H1 (cell line): ENCODE results near the gene TEX44. TPM values are rescaled to one million over a fixed set of nuclear protein-coding genes. Genes with fewer than 3 reads are reported as not detected.

Source experiments
- CTCF ChIA-PET: fragments of 300-600 bp; sonication (Branson Sonifier 250); formaldehyde crosslinking; loops from one replicate; lab custom pipeline; 2021; ENCODE audit not compliant: partially characterized antibody; lab: Charles Lee
- POLR2A ChIA-PET: fragments of 300-600 bp; sonication (Branson Sonifier 250); formaldehyde crosslinking; loops from one replicate; lab custom pipeline; 2021; ENCODE audit warnings: inconsistent platforms; ENCODE audit not compliant: partially characterized antibody; lab: Charles Lee
- DNase-seq, 2 experiments: peaks; one replicate each; pipeline versions ENCODE4 v3.0.0 to v3.0.0-alpha.2; 2010 to 2022; ENCODE audit warnings: low spot score in 2 of 2, low read depth in 1 of 2, mixed read lengths in 1 of 2
- FAIRE-seq: peaks from 2 replicates; lab custom pipeline; 2011; peaks lifted over from hg19 to GRCh38; lab: Jason Lieb, UNC
- H2AFZ ChIP-seq: 2 replicates; pipeline ENCODE4 v1.8.1; 2012; ENCODE audit warnings: low read length, inconsistent platforms
- H2AK5ac ChIP-seq: 2 replicates; pipeline ENCODE4 v1.6.1; 2013; ENCODE audit warnings: low read depth, low read length
- H2BK120ac ChIP-seq: replicated peaks from 2 replicates; pipeline ENCODE3; 2013; ENCODE audit warnings: low read depth, low read length, inconsistent platforms
- H2BK12ac ChIP-seq: 2 replicates; pipeline ENCODE4 v1.6.1; 2013; ENCODE audit warnings: low read depth, low read length
- H2BK15ac ChIP-seq: 2 replicates; pipeline ENCODE4 v1.6.1; 2013; ENCODE audit warnings: low read length
- H2BK20ac ChIP-seq: 2 replicates; pipeline ENCODE4 v1.6.1; 2013; ENCODE audit warnings: low read length
- H2BK5ac ChIP-seq: 2 replicates; pipeline ENCODE4 v1.6.1; 2013; ENCODE audit warnings: low read depth, low read length
- H3K14ac ChIP-seq: 2 replicates; pipeline ENCODE4 v1.6.1; 2013; ENCODE audit warnings: inconsistent platforms; ENCODE audit not compliant: insufficient read length
- H3K18ac ChIP-seq: 2 replicates; pipeline ENCODE4 v1.6.1; 2013; ENCODE audit warnings: low read length; ENCODE audit errors: extremely low read depth
- H3K23ac ChIP-seq: 2 replicates; pipeline ENCODE4 v1.6.1; 2013; ENCODE audit warnings: inconsistent platforms; ENCODE audit not compliant: insufficient read length
- H3K23me2 ChIP-seq: 2 replicates; pipeline ENCODE4 v1.6.1; 2013; ENCODE audit warnings: low read depth, low read length
- H3K27ac ChIP-seq: 2 replicates; pipeline ENCODE4 v1.6.1; 2011; ENCODE audit warnings: low read depth, low read length, inconsistent platforms
- H3K27me3 ChIP-seq, 4 experiments: replicated peaks in 1 of 4; 1 replicate in 1 of 4; 2 replicates in 3 of 4; pipeline versions ENCODE4 v1.6.1 to v1.8.1; 2011 to 2013; ENCODE audit warnings: low read length in 3 of 4, mild to moderate bottlenecking in 3 of 4, inconsistent platforms in 2 of 4, mixed read lengths in 2 of 4, moderate library complexity in 1 of 4; ENCODE audit not compliant: control insufficient read depth in 3 of 4, insufficient read depth in 3 of 4; ENCODE audit errors: extremely low read depth in 1 of 4
- H3K36me3 ChIP-seq, 4 experiments: 2 replicates each; pipeline versions ENCODE4 v1.6.1 to v1.8.1; 2011 to 2013; ENCODE audit warnings: mild to moderate bottlenecking in 4 of 4, low read length in 3 of 4, moderate library complexity in 2 of 4, control low read depth in 1 of 4, inconsistent platforms in 1 of 4; ENCODE audit not compliant: insufficient read depth in 4 of 4, control insufficient read depth in 2 of 4
- H3K4ac ChIP-seq: replicated peaks from 2 replicates; pipeline ENCODE3; 2013; ENCODE audit warnings: low read length, low read depth, mixed read lengths, inconsistent platforms; ENCODE audit not compliant: insufficient read length
- H3K4me1 ChIP-seq, 4 experiments: replicated peaks in 1 of 4; 1 replicate in 1 of 4; 2 replicates in 3 of 4; pipeline versions ENCODE4 v1.6.1 to v1.8.1; 2011 to 2013; ENCODE audit warnings: low read length in 3 of 4, inconsistent platforms in 2 of 4, mixed read lengths in 1 of 4; ENCODE audit not compliant: insufficient read depth in 4 of 4, control insufficient read depth in 3 of 4
- H3K4me2 ChIP-seq, 2 experiments: 2 replicates each; pipeline versions ENCODE4 v1.6.1 to v1.8.1; 2011 to 2013; ENCODE audit warnings: low read depth in 2 of 2, low read length in 2 of 2, control low read depth in 1 of 2, inconsistent platforms in 1 of 2, mild to moderate bottlenecking in 1 of 2; ENCODE audit not compliant: insufficient read depth in 1 of 2
- H3K4me3 ChIP-seq, 4 experiments: fragments of 200-600, 300-600 bp in 1 of 4; sonication (generic), shearing (Covaris generic), sonication (Bioruptor Twin) in 1 of 4; 2 replicates each; pipeline versions ENCODE4 v1.5.1 to v1.8.1; 2011 to 2016; ENCODE audit warnings: low read length in 4 of 4, low read depth in 3 of 4, control low read depth in 2 of 4, inconsistent platforms in 2 of 4, mild to moderate bottlenecking in 2 of 4, mixed read lengths in 1 of 4, moderate library complexity in 1 of 4; ENCODE audit not compliant: insufficient read depth in 2 of 4; ENCODE audit errors: extremely low read depth in 1 of 4
- H3K56ac ChIP-seq: replicated peaks from 2 replicates; pipeline ENCODE3; 2013; ENCODE audit warnings: low read depth, mild to moderate bottlenecking, mixed read lengths, low read length, inconsistent platforms; ENCODE audit not compliant: insufficient read length
- H3K79me1 ChIP-seq: 2 replicates; pipeline ENCODE4 v1.6.1; 2013; ENCODE audit warnings: low read depth, low read length, control low read depth
- H3K79me2 ChIP-seq, 2 experiments: 2 replicates each; pipeline versions ENCODE4 v1.6.1 to v1.8.1; 2012 to 2013; ENCODE audit warnings: low read length in 2 of 2, mild to moderate bottlenecking in 2 of 2, inconsistent platforms in 1 of 2; ENCODE audit not compliant: insufficient read depth in 2 of 2, control insufficient read depth in 1 of 2
- H3K9ac ChIP-seq, 4 experiments: replicated peaks in 1 of 4; 1 replicate in 1 of 4; 2 replicates in 3 of 4; pipeline versions ENCODE4 v1.6.1 to v1.8.1; 2011 to 2013; ENCODE audit warnings: low read depth in 3 of 4, low read length in 3 of 4, control low read depth in 2 of 4, mild to moderate bottlenecking in 2 of 4, moderate library complexity in 2 of 4, inconsistent platforms in 1 of 4; ENCODE audit errors: extremely low read depth in 1 of 4
- H3K9me3 ChIP-seq, 2 experiments: 2 replicates each; pipeline versions ENCODE4 v1.6.1 to v1.8.1; 2012 to 2013; ENCODE audit warnings: mild to moderate bottlenecking in 2 of 2, moderate library complexity in 2 of 2, control low read depth in 1 of 2, inconsistent platforms in 1 of 2, low read depth in 1 of 2, low read length in 1 of 2, mixed read lengths in 1 of 2; ENCODE audit not compliant: insufficient read depth in 2 of 2
- H4K20me1 ChIP-seq, 2 experiments: replicated peaks in 1 of 2; 2 replicates each; pipeline versions ENCODE3 to v1.8.1; 2011 to 2013; ENCODE audit warnings: inconsistent platforms in 2 of 2, low read length in 2 of 2, mild to moderate bottlenecking in 1 of 2; ENCODE audit not compliant: insufficient read depth in 2 of 2, control insufficient read depth in 1 of 2
- H4K5ac ChIP-seq: 2 replicates; pipeline ENCODE4 v1.6.1; 2013; ENCODE audit warnings: low read length, low read depth, mixed read lengths, inconsistent platforms; ENCODE audit not compliant: insufficient read length
- H4K8ac ChIP-seq: 2 replicates; pipeline ENCODE4 v1.8.0; 2013; ENCODE audit warnings: mild to moderate bottlenecking, moderate library complexity, low read length, inconsistent platforms; ENCODE audit not compliant: insufficient read depth; ENCODE audit errors: extremely low read depth
- H4K91ac ChIP-seq: replicated peaks from 2 replicates; pipeline ENCODE3; 2013; ENCODE audit warnings: low read length, mixed read lengths, inconsistent platforms; ENCODE audit not compliant: insufficient read length
- CHD2 ChIP-seq: IDR thresholded peaks from 2 replicates; pipeline ENCODE4 v1.6.1; 2012; ENCODE audit warnings: low read length, improper control_type of control experiment
- WGBS, 2 experiments: shearing (Covaris generic) in 1 of 2; methylation state at CpG; one replicate each; pipeline versions ENCODE4 v1.1.6 to v1.1.7; 2013 to 2015; ENCODE audit warnings: low lambda C conversion rate in 2 of 2, mixed read lengths in 2 of 2, inconsistent platforms in 1 of 2, low coverage in 1 of 2, missing lambda C conversion rate in 1 of 2; ENCODE audit not compliant: insufficient replicate concordance in 2 of 2, insufficient coverage in 1 of 2, insufficient read length in 1 of 2; ENCODE audit errors: extremely low coverage in 1 of 2, missing lambda C conversion rate in 1 of 2; 5-methylcytosine and 5-hydroxymethylcytosine counted together
- polyA plus RNA-seq, 7 experiments: library from polyadenylated mRNA; depleted of rRNA in 3 of 7; stranded (reverse) in 5 of 7; unstranded in 2 of 7; fragments of >200 nt in 5 of 7; fragments of 200-250 nt in 2 of 7; gene quantifications; 1 replicate in 5 of 7; 2 replicates in 1 of 7; 4 replicates in 1 of 7; pipeline versions ENCODE4 v1.2.1 to v1.2.3, GENCODE V29; 2011 to 2013; ENCODE audit warnings: missing spikeins in 2 of 7, mixed read lengths in 2 of 7
- total RNA-seq: library from RNA; stranded (reverse); fragmentation: NEBNext Ultra II Directional; extraction: Animal tissue kit (Norgen Biotek cat#: 25700); gene quantifications from 2 replicates; pipeline ENCODE4 v1.2.1, GENCODE V29; 2021

TEX44 gene
- total and polyA plus RNA-seq, 2 of the 8 experiments (the other 6 are each of a cell fraction or from before 2014, with no cell fraction given): not detected

GRCh38 chr2:231545105-231545902 lies 47.4 kb upstream of the TEX44 start:
- ChIA-PET CTCF (interaction anchor here (0.8 to 2.3 kb wide), 7 partner anchors 12 to 64 kb away, joined by 3 to 9 read pairs (median 3); partner anchors contain the start of gene NMUR1), POLR2A (no interaction called here)
- no peaks in the 10 kb centered on the region for H3K23me2 ChIP-seq
- no peak overlapping the region for H2BK5ac ChIP-seq
- no peak overlapping the region for H3K18ac ChIP-seq
- no peak overlapping the region for H3K9ac ChIP-seq
- no peak overlapping the region for H4K5ac ChIP-seq
- H3K79me2 ChIP-seq: no peaks in the 10 kb centered on the region
- no peak overlapping the region for H2AK5ac ChIP-seq
- no peaks in the 10 kb centered on the region for H3K79me1 ChIP-seq
- no peak overlapping the region for H3K14ac ChIP-seq
- FAIRE-seq: no peak
- no peak overlapping the region for H2BK20ac ChIP-seq
- WGBS, 2 experiments: 90% methylated on average over 14 of the region's 14 CpGs; no CpG with 5 or more reads in 1 of the 2 experiments
- H3K23ac ChIP-seq: no peak overlapping the region
- H3K4me1 ChIP-seq: 0 out of 7 replicates have a peak, but pooled peaks cover 0 to 2% (median 0%) of the 10 kb centered on the region in 4 experiments
- no peaks in the 10 kb centered on the region for H3K36me3 ChIP-seq
- H3K4me2 ChIP-seq: no peak overlapping the region
- H3K4ac ChIP-seq: no peak overlapping the region
- no peaks in the 10 kb centered on the region for H3K27me3 ChIP-seq
- DNase-seq: no peak
- H3K27ac ChIP-seq: no peak overlapping the region
- H2AFZ ChIP-seq: peak overlapping the region; percentile 25; the same call in 1 of the 2 replicates
- H3K9me3 ChIP-seq: no peaks in the 10 kb centered on the region
- no peak overlapping the region for H4K8ac ChIP-seq
- no peak overlapping the region for H2BK15ac ChIP-seq
- no peak overlapping the region for H3K4me3 ChIP-seq
- H2BK12ac ChIP-seq: no peak overlapping the region
- no peak overlapping the region for H3K56ac ChIP-seq
- no peaks in the 10 kb centered on the region for H4K20me1 ChIP-seq
- no peak for TF ChIP-seq CHD2
- no peak overlapping the region for H2BK120ac ChIP-seq
- no peak overlapping the region for H4K91ac ChIP-seq
